ENCODE results near the gene ZNF770. TPM values are rescaled to one million over a fixed set of nuclear protein-coding genes. Genes with fewer than 3 reads are reported as not detected.

Gene ZNF770
- total RNA-seq, 1 donor, result 34.7 TPM

Other genes with a start within 250 kb of the ZNF770 start
- not detected in 2 replicates for gene GJD2, start 233.3 kb downstream of the ZNF770 start, total RNA-seq
- gene ACTC1, start 192.7 kb downstream of the ZNF770 start, total RNA-seq, result not detected in 2 replicates
- 24.6 and 24.8 TPM in 2 replicates for gene AQR, start 18.5 kb downstream of the ZNF770 start, total RNA-seq
- gene NANOGP8, start 97.0 kb upstream of the ZNF770 start, total RNA-seq, result under 0.01 and 1.2 TPM in 2 replicates

All from osteoblast (primary cell).